Measurements from ENCODE around the gene C9orf72.

DNA sequence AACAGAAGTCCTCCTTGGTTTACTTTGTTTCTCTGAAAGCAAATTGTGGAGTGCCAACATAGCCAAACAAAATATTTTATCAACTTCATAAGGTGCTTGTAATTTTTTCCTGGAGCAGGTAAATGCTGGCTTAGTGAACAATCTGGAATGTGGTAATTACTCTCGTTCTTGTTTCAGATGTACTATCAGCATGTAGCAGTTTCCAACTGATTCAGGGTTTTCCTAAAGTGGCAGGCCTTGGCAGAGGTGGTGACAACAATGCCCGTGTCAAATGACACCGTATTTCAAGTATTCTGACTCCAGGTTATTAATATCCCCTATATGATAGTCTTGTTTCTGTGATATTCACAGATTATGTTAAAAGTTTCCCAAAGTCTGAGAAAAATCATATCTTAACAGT lies 1.2 kb downstream of the C9orf72 start:
- TF ChIP-seq CTBP1 (IDR thresholded peaks at IDR 0.05; ENCODE audit: borderline replicate concordance) = no peak
- no peak for TF ChIP-seq BHLHE40 (IDR thresholded peaks at IDR 0.05; ENCODE audit: borderline replicate concordance)
- TF ChIP-seq HDGF (IDR thresholded peaks at IDR 0.05; ENCODE audit: borderline replicate concordance) = no peak
- TF ChIP-seq FOXM1 (IDR thresholded peaks at IDR 0.05; ENCODE audit: borderline replicate concordance) = no peak
- no peak for TF ChIP-seq NFRKB (IDR thresholded peaks at IDR 0.05)
- TF ChIP-seq SUZ12 (IDR thresholded peaks at IDR 0.05) = no peak
- TF ChIP-seq L3MBTL2 (conservative IDR thresholded peaks at IDR 0.05) = no peak
- TF ChIP-seq ARNT (IDR thresholded peaks at IDR 0.05) = no peak
- no peak for TF ChIP-seq TARDBP (IDR thresholded peaks at IDR 0.05)

Measured in HEK293T (cell line).